AG09309 (cell line): Measurements from ENCODE around the gene PIK3R6.

Experiments used
- DNase-seq: peaks from one replicate; pipeline ENCODE4 v3.0.0-alpha.2; 2010; ENCODE audit warnings: low read depth
- H3K4me3 ChIP-seq: 2 replicates; pipeline ENCODE4 v1.5.1; 2011; ENCODE audit warnings: mild to moderate bottlenecking, low read depth, low read length, moderate library complexity; ENCODE audit not compliant: control insufficient read depth
- CTCF ChIP-seq: IDR thresholded peaks from 2 replicates; pipeline ENCODE4 v1.5.1; 2011; ENCODE audit warnings: mild to moderate bottlenecking, low read depth, low read length, inconsistent platforms; ENCODE audit not compliant: insufficient read depth, control insufficient read depth; ENCODE audit errors: missing control alignments

Gene PIK3R6

GRCh38 chr17:8910969-8911604, 43.6 kb upstream of the PIK3R6 start:
- H3K4me3 ChIP-seq = no peak overlapping the region
- no peak for DNase-seq
- TF ChIP-seq CTCF = no peak

DNA sequence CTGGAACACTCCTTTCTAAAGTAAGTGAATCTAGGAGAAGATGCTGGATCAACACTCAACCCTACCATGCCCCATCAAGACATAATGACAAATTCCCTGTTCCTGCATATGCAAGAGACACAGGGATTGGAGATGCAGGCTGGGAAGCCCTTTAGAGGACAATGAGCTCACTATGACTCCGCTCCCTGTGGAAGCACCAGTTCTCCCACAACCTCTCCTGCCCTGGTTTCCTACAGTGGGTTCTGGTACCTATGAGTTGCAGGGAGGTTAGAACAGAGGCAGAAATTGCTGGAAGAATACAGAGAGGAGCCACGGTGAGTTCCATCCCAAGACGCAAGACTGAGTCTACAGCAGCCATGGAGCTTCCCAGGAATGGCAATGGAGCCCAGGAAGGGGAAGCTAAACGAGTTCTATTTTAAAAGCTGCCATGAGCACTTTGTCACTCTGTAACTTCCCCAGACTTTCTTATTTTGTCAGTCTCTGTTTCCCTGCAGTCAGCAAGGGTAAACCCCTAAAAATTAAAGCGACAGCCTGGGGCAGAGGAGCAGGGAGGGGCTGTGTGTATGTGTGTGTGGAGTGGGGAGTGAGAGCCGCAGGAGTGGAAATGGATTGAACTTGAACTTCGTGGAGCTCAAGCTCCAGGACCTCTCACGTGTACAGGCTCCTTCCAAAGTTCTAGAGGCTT, 42.3 kb upstream of the PIK3R6 start:
- TF ChIP-seq CTCF = no peak
- H3K4me3 ChIP-seq = no peak overlapping the region
- no peak for DNase-seq

GRCh38 chr17:8905331-8905730, 37.9 kb upstream of the PIK3R6 start:
- TF ChIP-seq CTCF = no peak
- H3K4me3 ChIP-seq = no peak overlapping the region
- no peak for DNase-seq

GRCh38 chr17:8904686-8905085, 37.2 kb upstream of the PIK3R6 start:
- H3K4me3 ChIP-seq = no peak overlapping the region
- TF ChIP-seq CTCF = no peak

DNA sequence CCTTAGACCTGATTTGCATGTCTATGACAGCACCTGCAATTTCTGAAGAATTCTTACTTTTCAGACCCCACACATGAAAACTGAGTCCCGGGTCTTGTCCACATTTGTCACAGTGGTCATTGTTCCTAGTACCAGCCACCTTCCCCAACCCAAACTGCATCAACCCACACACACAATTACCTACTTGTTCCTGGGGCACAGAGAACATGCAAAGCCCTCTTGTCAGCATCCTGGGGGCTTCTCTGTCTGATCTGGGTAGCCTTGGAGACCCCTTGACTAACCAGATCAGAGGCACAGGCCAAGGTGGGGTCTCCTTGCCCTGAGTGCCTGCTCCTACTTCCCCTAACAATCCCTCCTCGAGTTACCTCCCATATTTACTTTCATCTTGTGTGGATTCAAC, 36.7 kb upstream of the PIK3R6 start:
- TF ChIP-seq CTCF = no peak
- DNase-seq = no peak

More at GRCh38 chr17:8904686-8905085, 37.2 kb upstream of the PIK3R6 start:
- no peak for DNase-seq

GRCh38 chr17:8900626-8901585, 33.4 kb upstream of the PIK3R6 start:
- no peak for TF ChIP-seq CTCF
- DNase-seq = no peak
- H3K4me3 ChIP-seq = no peak overlapping the region

More for the DNA sequence above, 36.7 kb upstream of the PIK3R6 start:
- no peak overlapping the region for H3K4me3 ChIP-seq
